NCI-H2029 treated with DMSO at 0.1 percent for 48 hours (cell line): ENCODE data around the gene TEX261.

Experiments used
- DNase-seq: peaks from one replicate; lab custom pipeline; 2025; lab: John Stamatoyannopoulos, UW

The TEX261 gene

DNA sequence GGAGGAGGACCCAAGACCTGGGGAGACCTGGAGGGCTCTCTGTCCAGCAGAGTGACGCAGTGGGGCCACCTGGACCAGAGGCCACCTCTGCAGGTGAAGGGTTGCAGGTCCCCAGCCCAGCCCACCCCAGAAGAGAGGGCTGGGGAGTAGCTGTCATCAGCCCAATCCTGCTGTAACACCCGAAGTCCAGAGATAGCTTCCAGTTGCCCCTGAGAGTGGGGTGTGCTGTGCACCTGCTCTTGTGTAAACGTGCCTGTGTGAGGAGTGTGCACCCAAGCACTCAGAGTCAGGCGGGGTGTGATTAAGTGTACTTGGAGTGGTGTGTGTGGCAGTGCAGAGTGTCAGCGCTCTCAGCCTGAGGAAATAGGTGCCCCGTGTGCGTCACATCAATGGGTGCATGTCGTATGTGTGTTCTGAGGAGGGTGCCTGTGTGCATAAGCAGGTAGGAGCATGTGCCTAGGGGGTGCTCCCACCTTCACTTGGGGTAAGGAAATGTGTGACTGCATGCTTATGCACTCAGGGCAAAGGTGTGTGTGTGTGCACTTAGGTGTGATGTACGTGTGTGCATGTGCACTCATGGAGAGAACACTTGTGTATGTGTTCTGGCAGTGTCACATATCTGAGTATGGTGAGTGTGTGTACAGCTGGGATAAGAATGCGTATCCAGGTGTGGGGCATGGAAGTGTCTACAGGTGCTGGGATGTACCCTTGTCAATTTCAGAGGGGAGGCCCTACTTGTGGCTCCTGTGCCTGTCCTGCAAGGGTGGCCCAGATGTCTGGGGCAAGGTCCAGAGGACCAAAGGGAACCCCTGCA is 58.3 kb downstream of the TEX261 start:
- peak; percentile 26 for DNase-seq
